Measurements from ENCODE around the gene FOXC1. TPM values are rescaled to one million over a fixed set of nuclear protein-coding genes. Genes with fewer than 3 reads are reported as not detected.
A peak's percentile ranks its signal among the peaks of the same experiment; 100 is the strongest.

Gene FOXC1
- total RNA-seq, 2 donors from 2014 or later, result 0.21 TPM; not detected in 1

DNA sequence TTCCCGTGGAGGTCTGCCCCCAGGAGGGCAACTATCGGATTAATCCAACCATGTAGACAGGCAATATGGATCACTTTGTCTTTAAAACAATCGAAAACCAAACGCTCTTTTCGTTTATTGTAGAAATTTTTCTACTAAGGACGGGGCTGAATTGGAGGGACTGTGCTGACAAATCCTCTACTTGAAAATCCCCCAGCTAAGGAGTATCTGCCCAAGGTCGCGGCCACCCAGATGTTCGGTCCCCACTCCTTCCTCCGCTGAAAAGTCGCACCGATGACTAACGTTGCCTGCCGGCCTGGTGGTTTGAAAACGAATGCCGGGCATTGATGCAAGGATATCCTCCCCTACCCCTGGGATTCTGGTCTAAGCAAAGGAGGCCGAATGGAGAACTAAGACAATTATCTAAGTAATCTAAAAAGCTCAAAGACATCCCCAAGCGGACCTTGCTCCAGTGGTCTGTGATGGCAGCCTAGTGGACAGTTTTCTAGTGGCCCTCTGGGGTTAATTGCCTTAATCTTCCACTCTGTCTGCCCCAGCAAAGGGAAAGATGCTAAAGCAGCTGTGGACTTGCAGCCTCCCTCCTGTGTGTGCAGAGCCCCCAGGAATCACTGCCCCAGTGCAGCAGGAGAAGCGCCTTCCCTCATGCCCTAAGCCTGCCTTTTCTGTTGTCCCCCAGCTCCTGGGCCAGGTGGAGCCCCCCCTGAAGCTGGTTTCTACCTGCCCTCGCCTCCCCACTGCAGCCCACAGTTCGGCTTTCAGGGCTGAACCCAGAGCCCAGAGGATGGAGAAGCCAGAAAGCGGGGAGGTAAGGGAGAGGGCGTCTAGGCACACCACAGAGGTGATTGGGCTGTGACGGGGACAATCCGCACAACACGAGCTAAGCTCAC, 3.6 kb upstream of the FOXC1 start:
- Mint-ChIP-seq H3K27ac (peak overlapping the region; percentile 65), H3K36me3 (ENCODE audit: low read depth) (peaks cover 10% of the 10 kb centered on the region), H3K27me3 (peaks cover 65% of the 10 kb centered on the region), H3K4me3 (peak overlapping the region; percentile 77), H3K4me1 (peaks cover 26% of the 10 kb centered on the region)
- ATAC-seq (no peak), DNase-seq (no peak)
- H3K9me3 ChIP-seq (ENCODE audit: control insufficient read depth, low read length, poor library complexity, severe bottlenecking), result no peaks in the 10 kb centered on the region

DNA sequence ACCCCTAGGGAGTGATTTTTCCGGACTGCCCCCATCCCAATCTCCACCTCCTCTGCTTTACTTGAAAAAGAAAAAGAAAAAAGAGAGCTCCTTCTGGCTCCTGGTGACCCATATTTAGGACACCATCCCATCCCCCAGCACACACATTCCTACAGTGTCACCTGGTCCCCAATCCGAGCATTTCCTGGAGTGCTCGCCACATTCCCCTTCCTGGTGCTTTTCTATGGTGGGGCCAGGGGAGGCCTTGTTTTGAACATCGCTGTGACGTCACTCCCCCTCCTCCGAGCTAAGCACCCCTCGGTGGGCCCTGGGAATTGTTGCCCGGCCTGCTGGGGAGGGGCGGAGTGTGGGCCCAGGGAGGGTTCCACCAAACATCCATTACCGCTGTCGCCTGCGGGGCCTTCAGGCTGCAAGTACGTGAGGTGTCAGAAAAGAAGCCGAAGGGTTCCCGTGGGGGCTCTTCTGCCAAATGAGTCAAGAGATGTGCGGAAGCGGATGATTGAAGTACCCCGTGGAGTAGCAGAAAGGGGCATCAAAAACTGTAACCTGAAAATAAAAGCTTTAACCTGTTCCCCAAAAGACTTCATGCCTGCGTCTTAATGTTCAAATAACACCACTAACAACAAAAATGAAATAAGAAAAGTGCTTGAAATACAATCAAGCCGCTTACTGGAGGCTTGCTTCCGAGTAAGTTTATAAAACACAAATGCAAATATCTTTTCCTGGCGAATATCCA, 2.8 kb upstream of the FOXC1 start:
- Mint-ChIP-seq H3K4me1 (peaks cover 26% of the 10 kb centered on the region), H3K4me3 (peak overlapping the region; percentile 73), H3K36me3 (ENCODE audit: low read depth) (peaks cover 10% of the 10 kb centered on the region), H3K27me3 (peaks cover 64% of the 10 kb centered on the region), H3K27ac (peak overlapping the region; percentile 65)
- ATAC-seq (no peak), DNase-seq (no peak)
- no peaks in the 10 kb centered on the region for H3K9me3 ChIP-seq (ENCODE audit: control insufficient read depth, low read length, poor library complexity, severe bottlenecking)

DNA sequence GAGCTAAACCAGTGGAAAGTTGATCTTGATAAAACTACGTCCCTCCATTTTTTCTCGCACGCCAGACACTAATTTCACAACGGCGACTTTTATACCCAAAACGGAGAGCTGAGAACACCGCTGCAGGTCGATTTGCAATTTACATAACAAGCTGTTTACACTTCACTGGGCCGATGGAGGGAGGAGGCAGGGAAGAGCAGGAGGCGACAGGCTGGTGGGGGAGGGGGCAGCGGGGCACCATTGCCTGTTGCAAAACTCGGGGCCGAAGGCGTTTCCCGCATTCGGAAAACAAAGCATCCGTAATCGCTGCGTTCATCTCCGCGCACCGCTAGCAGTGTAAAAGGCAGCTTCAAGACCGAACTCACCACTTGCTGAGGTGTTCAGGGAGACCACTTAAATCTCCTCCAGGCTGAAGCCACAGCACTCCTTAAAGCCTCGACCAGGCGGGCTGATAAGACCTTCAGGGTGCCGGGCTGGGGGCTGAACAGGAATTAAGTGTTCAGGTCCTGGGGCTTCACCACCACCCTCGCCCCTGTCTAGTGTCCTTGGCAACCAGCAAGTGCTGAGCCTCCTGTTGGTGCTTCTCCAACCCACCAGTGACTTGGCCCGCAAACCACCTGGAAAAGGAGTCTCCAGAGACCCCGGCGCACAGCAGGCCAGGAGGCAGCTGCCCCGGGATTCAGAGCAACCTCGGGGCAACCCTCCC, 2.0 kb upstream of the FOXC1 start:
- DNase-seq (no peak), ATAC-seq (no peak)
- H3K9me3 ChIP-seq (ENCODE audit: control insufficient read depth, low read length, poor library complexity, severe bottlenecking), result no peaks in the 10 kb centered on the region
- Mint-ChIP-seq H3K36me3 (ENCODE audit: low read depth) (peaks cover 6% of the 10 kb centered on the region), H3K27ac (peak overlapping the region; percentile 65), H3K27me3 (peaks cover 64% of the 10 kb centered on the region), H3K4me3 (peak overlapping the region; percentile 73), H3K4me1 (peaks cover 31% of the 10 kb centered on the region)

DNA sequence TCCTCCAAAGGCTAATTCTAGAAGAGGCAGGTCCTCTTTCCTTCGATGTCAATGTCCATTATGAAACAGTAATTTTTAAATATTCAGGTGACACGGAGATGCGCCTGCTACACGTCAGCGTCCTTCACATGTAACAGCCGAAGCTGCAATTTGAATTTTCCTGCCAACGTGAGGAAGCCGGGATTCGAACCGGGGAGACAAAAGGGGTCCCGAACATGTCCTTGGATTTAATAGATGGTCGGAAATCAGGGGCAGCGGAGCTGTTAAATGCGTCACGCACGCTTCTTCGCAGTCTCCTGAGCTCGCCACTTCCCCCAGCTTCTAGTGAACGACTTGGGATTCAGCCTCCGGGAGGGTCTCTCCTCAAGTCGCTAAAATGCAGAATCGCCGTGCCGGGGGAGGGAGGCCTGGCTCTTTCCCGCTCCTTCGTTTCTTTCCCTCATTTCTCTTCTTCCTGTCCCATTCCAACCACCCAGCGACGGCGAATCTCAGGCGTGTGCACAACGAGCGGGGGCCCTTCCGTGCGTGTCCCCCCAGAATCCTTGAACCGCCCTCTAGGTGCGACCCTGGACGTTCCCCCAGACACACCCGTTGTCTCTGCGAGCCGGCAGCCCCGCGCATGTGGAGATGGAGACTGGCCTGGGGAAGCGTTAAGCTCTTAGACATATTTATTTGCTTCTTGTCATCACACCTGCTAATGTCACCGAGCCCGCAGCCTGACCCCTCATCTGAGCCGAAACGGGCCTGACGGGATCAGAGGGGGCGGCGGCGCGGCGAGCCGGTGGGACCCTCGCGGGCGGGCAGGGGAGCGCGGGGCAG, 1.3 kb upstream of the FOXC1 start:
- Mint-ChIP-seq H3K36me3 (ENCODE audit: low read depth) (peaks cover 6% of the 10 kb centered on the region), H3K27me3 (peaks cover 64% of the 10 kb centered on the region), H3K27ac (peak overlapping the region; percentile 22), H3K4me1 (peaks cover 31% of the 10 kb centered on the region), H3K4me3 (peak overlapping the region; percentile 73)
- no peaks in the 10 kb centered on the region for H3K9me3 ChIP-seq (ENCODE audit: control insufficient read depth, low read length, poor library complexity, severe bottlenecking)
- DNase-seq (no peak), ATAC-seq (no peak)

DNA sequence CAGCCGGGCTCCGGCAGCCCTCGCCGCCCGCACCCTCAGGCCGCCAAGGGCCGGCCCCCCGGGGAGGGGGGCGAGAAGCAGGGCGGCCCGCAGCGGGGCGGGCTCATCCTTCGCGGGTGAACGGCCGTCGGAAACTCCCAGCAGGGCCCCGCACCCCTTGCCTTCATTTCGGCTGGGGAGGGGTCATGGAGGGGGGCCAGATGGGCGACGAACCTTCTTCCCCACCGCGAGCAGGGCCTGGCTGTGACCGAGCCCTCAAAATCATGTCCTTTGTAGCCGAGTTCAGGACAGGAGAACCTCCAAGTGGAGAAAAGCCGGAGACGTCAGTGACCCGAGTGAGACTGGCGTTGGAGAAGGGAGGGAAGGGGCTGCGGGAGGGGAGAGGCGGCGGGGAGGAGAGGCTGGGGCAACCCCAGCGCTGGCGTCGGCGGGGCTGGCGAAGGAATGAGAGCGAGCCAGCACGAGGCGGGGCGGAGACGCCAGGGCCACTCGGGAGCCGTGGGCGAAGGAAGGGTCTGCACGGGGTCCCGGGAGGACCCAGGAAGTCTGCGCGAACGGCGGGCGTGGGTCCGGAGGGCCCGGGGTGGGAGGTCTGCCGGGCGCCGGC, 571 bp upstream of the FOXC1 start:
- no peaks in the 10 kb centered on the region for H3K9me3 ChIP-seq (ENCODE audit: control insufficient read depth, low read length, poor library complexity, severe bottlenecking)
- ATAC-seq, result no peak
- Mint-ChIP-seq H3K27me3 (peaks cover 61% of the 10 kb centered on the region), H3K4me3 (peak overlapping the region; percentile 73), H3K4me1 (peaks cover 33% of the 10 kb centered on the region), H3K36me3 (ENCODE audit: low read depth) (peaks cover 6% of the 10 kb centered on the region), H3K27ac (peak overlapping the region; percentile 22)
- no peak for DNase-seq

DNA sequence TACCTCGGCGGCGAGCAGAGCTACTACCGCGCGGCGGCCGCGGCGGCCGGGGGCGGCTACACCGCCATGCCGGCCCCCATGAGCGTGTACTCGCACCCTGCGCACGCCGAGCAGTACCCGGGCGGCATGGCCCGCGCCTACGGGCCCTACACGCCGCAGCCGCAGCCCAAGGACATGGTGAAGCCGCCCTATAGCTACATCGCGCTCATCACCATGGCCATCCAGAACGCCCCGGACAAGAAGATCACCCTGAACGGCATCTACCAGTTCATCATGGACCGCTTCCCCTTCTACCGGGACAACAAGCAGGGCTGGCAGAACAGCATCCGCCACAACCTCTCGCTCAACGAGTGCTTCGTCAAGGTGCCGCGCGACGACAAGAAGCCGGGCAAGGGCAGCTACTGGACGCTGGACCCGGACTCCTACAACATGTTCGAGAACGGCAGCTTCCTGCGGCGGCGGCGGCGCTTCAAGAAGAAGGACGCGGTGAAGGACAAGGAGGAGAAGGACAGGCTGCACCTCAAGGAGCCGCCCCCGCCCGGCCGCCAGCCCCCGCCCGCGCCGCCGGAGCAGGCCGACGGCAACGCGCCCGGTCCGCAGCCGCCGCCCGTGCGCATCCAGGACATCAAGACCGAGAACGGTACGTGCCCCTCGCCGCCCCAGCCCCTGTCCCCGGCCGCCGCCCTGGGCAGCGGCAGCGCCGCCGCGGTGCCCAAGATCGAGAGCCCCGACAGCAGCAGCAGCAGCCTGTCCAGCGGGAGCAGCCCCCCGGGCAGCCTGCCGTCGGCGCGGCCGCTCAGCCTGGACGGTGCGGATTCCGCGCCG, 994 bp downstream of the FOXC1 start:
- ATAC-seq, result peak; percentile 32
- no peak for DNase-seq
- H3K4me3 Mint-ChIP-seq, result peak overlapping the region; percentile 89
- peaks cover 57% of the 10 kb centered on the region for H3K27me3 Mint-ChIP-seq
- H3K27ac Mint-ChIP-seq, result peak overlapping the region; percentile 29
- peaks cover 30% of the 10 kb centered on the region for H3K4me1 Mint-ChIP-seq
- H3K36me3 Mint-ChIP-seq (ENCODE audit: low read depth), result peaks cover 6% of the 10 kb centered on the region
- no peaks in the 10 kb centered on the region for H3K9me3 ChIP-seq (ENCODE audit: control insufficient read depth, low read length, poor library complexity, severe bottlenecking)

DNA sequence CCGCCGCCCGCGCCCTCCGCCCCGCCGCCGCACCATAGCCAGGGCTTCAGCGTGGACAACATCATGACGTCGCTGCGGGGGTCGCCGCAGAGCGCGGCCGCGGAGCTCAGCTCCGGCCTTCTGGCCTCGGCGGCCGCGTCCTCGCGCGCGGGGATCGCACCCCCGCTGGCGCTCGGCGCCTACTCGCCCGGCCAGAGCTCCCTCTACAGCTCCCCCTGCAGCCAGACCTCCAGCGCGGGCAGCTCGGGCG, 1.5 kb downstream of the FOXC1 start:
- DNase-seq, result no peak
- Mint-ChIP-seq H3K4me1 (peaks cover 30% of the 10 kb centered on the region), H3K27me3 (peaks cover 51% of the 10 kb centered on the region), H3K27ac (no peak overlapping the region), H3K4me3 (no peak overlapping the region), H3K36me3 (ENCODE audit: low read depth) (peaks cover 6% of the 10 kb centered on the region)
- no peaks in the 10 kb centered on the region for H3K9me3 ChIP-seq (ENCODE audit: control insufficient read depth, low read length, poor library complexity, severe bottlenecking)
- ATAC-seq, result no peak

DNA sequence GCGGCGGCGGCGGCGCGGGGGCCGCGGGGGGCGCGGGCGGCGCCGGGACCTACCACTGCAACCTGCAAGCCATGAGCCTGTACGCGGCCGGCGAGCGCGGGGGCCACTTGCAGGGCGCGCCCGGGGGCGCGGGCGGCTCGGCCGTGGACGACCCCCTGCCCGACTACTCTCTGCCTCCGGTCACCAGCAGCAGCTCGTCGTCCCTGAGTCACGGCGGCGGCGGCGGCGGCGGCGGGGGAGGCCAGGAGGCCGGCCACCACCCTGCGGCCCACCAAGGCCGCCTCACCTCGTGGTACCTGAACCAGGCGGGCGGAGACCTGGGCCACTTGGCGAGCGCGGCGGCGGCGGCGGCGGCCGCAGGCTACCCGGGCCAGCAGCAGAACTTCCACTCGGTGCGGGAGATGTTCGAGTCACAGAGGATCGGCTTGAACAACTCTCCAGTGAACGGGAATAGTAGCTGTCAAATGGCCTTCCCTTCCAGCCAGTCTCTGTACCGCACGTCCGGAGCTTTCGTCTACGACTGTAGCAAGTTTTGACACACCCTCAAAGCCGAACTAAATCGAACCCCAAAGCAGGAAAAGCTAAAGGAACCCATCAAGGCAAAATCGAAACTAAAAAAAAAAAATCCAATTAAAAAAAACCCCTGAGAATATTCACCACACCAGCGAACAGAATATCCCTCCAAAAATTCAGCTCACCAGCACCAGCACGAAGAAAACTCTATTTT, 2.0 kb downstream of the FOXC1 start:
- ATAC-seq (no peak), DNase-seq (no peak)
- H3K36me3 Mint-ChIP-seq (ENCODE audit: low read depth), result peaks cover 6% of the 10 kb centered on the region
- H3K4me1 Mint-ChIP-seq, result peaks cover 26% of the 10 kb centered on the region
- H3K27me3 Mint-ChIP-seq, result peaks cover 47% of the 10 kb centered on the region
- H3K4me3 Mint-ChIP-seq, result peak overlapping the region; percentile 75
- no peaks in the 10 kb centered on the region for H3K9me3 ChIP-seq (ENCODE audit: control insufficient read depth, low read length, poor library complexity, severe bottlenecking)
- peak overlapping the region; percentile 61 for H3K27ac Mint-ChIP-seq

DNA sequence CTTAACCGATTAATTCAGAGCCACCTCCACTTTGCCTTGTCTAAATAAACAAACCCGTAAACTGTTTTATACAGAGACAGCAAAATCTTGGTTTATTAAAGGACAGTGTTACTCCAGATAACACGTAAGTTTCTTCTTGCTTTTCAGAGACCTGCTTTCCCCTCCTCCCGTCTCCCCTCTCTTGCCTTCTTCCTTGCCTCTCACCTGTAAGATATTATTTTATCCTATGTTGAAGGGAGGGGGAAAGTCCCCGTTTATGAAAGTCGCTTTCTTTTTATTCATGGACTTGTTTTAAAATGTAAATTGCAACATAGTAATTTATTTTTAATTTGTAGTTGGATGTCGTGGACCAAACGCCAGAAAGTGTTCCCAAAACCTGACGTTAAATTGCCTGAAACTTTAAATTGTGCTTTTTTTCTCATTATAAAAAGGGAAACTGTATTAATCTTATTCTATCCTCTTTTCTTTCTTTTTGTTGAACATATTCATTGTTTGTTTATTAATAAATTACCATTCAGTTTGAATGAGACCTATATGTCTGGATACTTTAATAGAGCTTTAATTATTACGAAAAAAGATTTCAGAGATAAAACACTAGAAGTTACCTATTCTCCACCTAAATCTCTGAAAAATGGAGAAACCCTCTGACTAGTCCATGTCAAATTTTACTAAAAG, 2.7 kb downstream of the FOXC1 start:
- Mint-ChIP-seq H3K4me1 (peaks cover 22% of the 10 kb centered on the region), H3K27me3 (peaks cover 47% of the 10 kb centered on the region), H3K36me3 (ENCODE audit: low read depth) (peaks cover 3% of the 10 kb centered on the region), H3K27ac (peak overlapping the region; percentile 61), H3K4me3 (peak overlapping the region; percentile 75)
- H3K9me3 ChIP-seq (ENCODE audit: control insufficient read depth, low read length, poor library complexity, severe bottlenecking), result no peaks in the 10 kb centered on the region
- ATAC-seq, result no peak
- no peak for DNase-seq

DNA sequence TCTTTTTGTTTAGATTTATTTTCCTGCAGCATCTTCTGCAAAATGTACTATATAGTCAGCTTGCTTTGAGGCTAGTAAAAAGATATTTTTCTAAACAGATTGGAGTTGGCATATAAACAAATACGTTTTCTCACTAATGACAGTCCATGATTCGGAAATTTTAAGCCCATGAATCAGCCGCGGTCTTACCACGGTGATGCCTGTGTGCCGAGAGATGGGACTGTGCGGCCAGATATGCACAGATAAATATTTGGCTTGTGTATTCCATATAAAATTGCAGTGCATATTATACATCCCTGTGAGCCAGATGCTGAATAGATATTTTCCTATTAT, 3.2 kb downstream of the FOXC1 start:
- H3K4me1 Mint-ChIP-seq, result peaks cover 23% of the 10 kb centered on the region
- H3K4me3 Mint-ChIP-seq, result no peak overlapping the region
- DNase-seq, result no peak
- H3K9me3 ChIP-seq (ENCODE audit: control insufficient read depth, low read length, poor library complexity, severe bottlenecking), result no peaks in the 10 kb centered on the region
- H3K27ac Mint-ChIP-seq, result no peak overlapping the region
- H3K27me3 Mint-ChIP-seq, result peaks cover 47% of the 10 kb centered on the region
- peaks cover 3% of the 10 kb centered on the region for H3K36me3 Mint-ChIP-seq (ENCODE audit: low read depth)
- no peak for ATAC-seq

DNA sequence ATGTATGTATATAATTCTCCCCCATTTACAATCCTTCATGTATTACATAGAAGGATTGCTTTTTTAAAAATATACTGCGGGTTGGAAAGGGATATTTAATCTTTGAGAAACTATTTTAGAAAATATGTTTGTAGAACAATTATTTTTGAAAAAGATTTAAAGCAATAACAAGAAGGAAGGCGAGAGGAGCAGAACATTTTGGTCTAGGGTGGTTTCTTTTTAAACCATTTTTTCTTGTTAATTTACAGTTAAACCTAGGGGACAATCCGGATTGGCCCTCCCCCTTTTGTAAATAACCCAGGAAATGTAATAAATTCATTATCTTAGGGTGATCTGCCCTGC, 3.6 kb downstream of the FOXC1 start:
- Mint-ChIP-seq H3K4me1 (peaks cover 23% of the 10 kb centered on the region), H3K27me3 (peaks cover 47% of the 10 kb centered on the region), H3K4me3 (peak overlapping the region; percentile 58), H3K27ac (no peak overlapping the region), H3K36me3 (ENCODE audit: low read depth) (peaks cover 5% of the 10 kb centered on the region)
- H3K9me3 ChIP-seq (ENCODE audit: control insufficient read depth, low read length, poor library complexity, severe bottlenecking), result no peaks in the 10 kb centered on the region
- ATAC-seq (no peak), DNase-seq (no peak)

Measured in T-helper 17 cell (primary cell).